HEK293 (cell line): ENCODE data around the gene IGFL3.
A peak's percentile ranks its signal among the peaks of the same experiment; 100 is the strongest.

Source experiments
- CTCF ChIA-PET: fragments of 350-600 bp; formaldehyde crosslinking; extraction: SDS; loops from one replicate; lab custom pipeline; 2021; ENCODE audit warnings: antibody characterized with exemption; lab: Yijun Ruan, JAX
- POLR2A ChIA-PET: fragments of 300-600 bp; formaldehyde crosslinking; extraction: SDS; loops from one replicate; lab custom pipeline; 2020; ENCODE audit warnings: antibody characterized with exemption, inconsistent platforms; lab: Yijun Ruan, JAX
- H3K27ac ChIP-seq: fragments of 200-500 bp; sonication (Bioruptor generic); 2 replicates; pipeline ENCODE4 v1.5.1; 2014; ENCODE audit warnings: low read depth, low read length, control low read depth, inconsistent platforms; ENCODE audit errors: extremely low read depth
- H3K36me3 ChIP-seq, 2 experiments: fragments of 200-500 bp in 1 of 2; sonication (Bioruptor generic) in 1 of 2; 1 replicate in 1 of 2; 2 replicates in 1 of 2; pipeline ENCODE4 v1.5.1; 2014 to 2017; ENCODE audit warnings: inconsistent platforms in 2 of 2, low read length in 2 of 2; ENCODE audit not compliant: control insufficient read depth in 2 of 2, insufficient read depth in 1 of 2
- H3K4me1 ChIP-seq: fragments of 200-500 bp; sonication (Bioruptor generic); 2 replicates; pipeline ENCODE4 v1.5.1; 2014; ENCODE audit warnings: mild to moderate bottlenecking, low read length, inconsistent platforms; ENCODE audit not compliant: control insufficient read depth, insufficient read depth
- H3K4me3 ChIP-seq: 2 replicates; pipeline ENCODE4 v1.5.1; 2011; ENCODE audit warnings: low read depth, mild to moderate bottlenecking, control low read depth, low read length, moderate library complexity
- H3K9me3 ChIP-seq: fragments of 200-500 bp; sonication (Bioruptor generic); 2 replicates; pipeline ENCODE4 v1.5.1; 2014; ENCODE audit warnings: low read depth, low read length, inconsistent platforms; ENCODE audit not compliant: control insufficient read depth, insufficient read depth
- FEZF1 ChIP-seq: fragments of 450-650 bp; formaldehyde crosslinking; IDR thresholded peaks from 2 replicates; pipeline ENCODE4 v1.5.1; 2016; ENCODE audit warnings: missing biosample characterization, missing genetic modification characterization
- GLI2 ChIP-seq: fragments of 450-650 bp; formaldehyde crosslinking; IDR thresholded peaks from 2 replicates; pipeline ENCODE4; 2017; ENCODE audit warnings: missing biosample characterization, missing genetic modification characterization, low read depth, borderline replicate concordance
- GLIS2 ChIP-seq: fragments of 450-650 bp; formaldehyde crosslinking; IDR thresholded peaks from 2 replicates; pipeline ENCODE4 v1.5.1; 2016; ENCODE audit warnings: missing biosample characterization, missing genetic modification characterization
- PATZ1 ChIP-seq: fragments of 450-650 bp; formaldehyde crosslinking; IDR thresholded peaks from 2 replicates; pipeline ENCODE4 v1.5.1; 2016; ENCODE audit warnings: missing biosample characterization, missing genetic modification characterization
- ZBTB11 ChIP-seq: fragments of 450-650 bp; formaldehyde crosslinking; conservative IDR thresholded peaks from 2 replicates; pipeline ENCODE4 v1.5.1; 2016; ENCODE audit warnings: low read depth, missing biosample characterization, missing genetic modification characterization
- ZBTB20 ChIP-seq: fragments of 450-650 bp; formaldehyde crosslinking; IDR thresholded peaks from 2 replicates; pipeline ENCODE4 v1.5.1; 2016; ENCODE audit warnings: missing biosample characterization, missing genetic modification characterization
- ZBTB6 ChIP-seq: fragments of 450-650 bp; formaldehyde crosslinking; IDR thresholded peaks from 2 replicates; pipeline ENCODE4 v1.5.1; 2017; ENCODE audit warnings: missing biosample characterization, missing genetic modification characterization
- ZBTB8A ChIP-seq: fragments of 450-650 bp; formaldehyde crosslinking; IDR thresholded peaks from 2 replicates; pipeline ENCODE4 v1.5.1; 2016; ENCODE audit warnings: missing biosample characterization, missing genetic modification characterization
- ZIC2 ChIP-seq: fragments of 450-650 bp; formaldehyde crosslinking; IDR thresholded peaks from 2 replicates; pipeline ENCODE4 v1.5.1; 2016; ENCODE audit warnings: missing biosample characterization, missing genetic modification characterization
- ZNF140 ChIP-seq: fragments of 450-650 bp; formaldehyde crosslinking; IDR thresholded peaks from 2 replicates; pipeline ENCODE4 v1.5.1; 2016; ENCODE audit warnings: missing biosample characterization, missing genetic modification characterization
- ZNF366 ChIP-seq: fragments of 450-650 bp; formaldehyde crosslinking; conservative IDR thresholded peaks from 2 replicates; pipeline ENCODE4 v1.5.1; 2016; ENCODE audit warnings: missing biosample characterization, missing genetic modification characterization
- ZNF394 ChIP-seq: fragments of 450-650 bp; formaldehyde crosslinking; IDR thresholded peaks from 2 replicates; pipeline ENCODE4 v1.5.1; 2016; ENCODE audit warnings: missing biosample characterization, missing genetic modification characterization, mild to moderate bottlenecking, moderate library complexity, borderline replicate concordance
- ZNF423 ChIP-seq: fragments of 450-650 bp; formaldehyde crosslinking; IDR thresholded peaks from 2 replicates; pipeline ENCODE4 v1.5.1; 2016; ENCODE audit warnings: missing biosample characterization, missing genetic modification characterization
- ZNF473 ChIP-seq: fragments of 450-650 bp; formaldehyde crosslinking; IDR thresholded peaks from 2 replicates; pipeline ENCODE4 v1.5.1; 2017; ENCODE audit warnings: missing biosample characterization, missing genetic modification characterization
- ZNF501 ChIP-seq: fragments of 450-650 bp; formaldehyde crosslinking; IDR thresholded peaks from 2 replicates; pipeline ENCODE4 v1.5.1; 2016; ENCODE audit warnings: missing biosample characterization, missing genetic modification characterization
- ZNF561 ChIP-seq: fragments of 450-650 bp; IDR thresholded peaks from 2 replicates; pipeline ENCODE4 v1.5.1; 2018; ENCODE audit warnings: missing biosample characterization, missing genetic modification characterization, borderline replicate concordance
- ZNF747 ChIP-seq: fragments of 450-650 bp; formaldehyde crosslinking; IDR thresholded peaks from 2 replicates; pipeline ENCODE4 v1.5.1; 2016; ENCODE audit warnings: missing biosample characterization, missing genetic modification characterization
- ZNF777 ChIP-seq: fragments of 450-650 bp; formaldehyde crosslinking; IDR thresholded peaks from 2 replicates; pipeline ENCODE4 v1.5.1; 2017; ENCODE audit warnings: missing biosample characterization, missing genetic modification characterization, borderline replicate concordance
- ZNF791 ChIP-seq: fragments of 450-650 bp; formaldehyde crosslinking; IDR thresholded peaks from 2 replicates; pipeline ENCODE4 v1.5.1; 2016; ENCODE audit warnings: missing biosample characterization, missing genetic modification characterization
- ZNF843 ChIP-seq: fragments of 450-650 bp; formaldehyde crosslinking; IDR thresholded peaks from 2 replicates; pipeline ENCODE4 v1.5.1; 2016; ENCODE audit warnings: missing biosample characterization, missing genetic modification characterization
- TF ChIP-seq, protein P1 (sequence below): fragments of 450-650 bp; formaldehyde crosslinking; IDR thresholded peaks from 2 replicates; pipeline ENCODE4 v1.5.1; 2016; ENCODE audit warnings: missing biosample characterization, missing genetic modification characterization

Gene IGFL3

GRCh38 chr19:46077815-46078167 lies 46.7 kb downstream of the IGFL3 start:
- TF ChIP-seq ZBTB8A (tag by site-specific recombination) (0 out of 2 replicates have a peak, but pooled peaks have one; percentile 7), ZNF843 (tag by site-specific recombination) (0 out of 2 replicates have a peak, but pooled peaks have one; percentile 6), ZNF791 (no peak), ZNF473 (tag by site-specific recombination) (no peak), ZNF366 (tag by site-specific recombination) (0 out of 2 replicates have a peak, but pooled peaks have one; percentile 35)
- ChIA-PET CTCF (interaction anchor here (0.5 to 8.5 kb wide), 97 partner anchors 8 to 706 kb away, joined by 3 to 625 read pairs (median 4); partner anchors contain the start of genes FOXA3, IGFL1, IGFL3 and IGFL4), POLR2A (interaction anchor here (0.5 to 2.3 kb wide), 7 partner anchors 9 to 185 kb away, joined by 4 to 12 read pairs (median 5); partner anchors contain the start of gene IGFL4)
- no peak overlapping the region for H3K27ac ChIP-seq
- H3K4me1 ChIP-seq: peaks cover 5% of the 10 kb centered on the region
- no peaks in the 10 kb centered on the region for H3K36me3 ChIP-seq
- H3K4me3 ChIP-seq: no peak overlapping the region
- H3K9me3 ChIP-seq: no peaks in the 10 kb centered on the region

GRCh38 chr19:46076951-46077814 lies 47.3 kb downstream of the IGFL3 start:
- H3K27ac ChIP-seq: no peak overlapping the region; the same call in 1 of the 2 replicates
- H3K4me3 ChIP-seq: peak overlapping the region; percentile 47
- H3K36me3 ChIP-seq: no peaks in the 10 kb centered on the region
- H3K4me1 ChIP-seq: peaks cover 5% of the 10 kb centered on the region
- ChIA-PET CTCF (interaction anchor here (0.6 to 8.5 kb wide), 54 partner anchors 10 to 901 kb away, joined by 3 to 625 read pairs (median 4); partner anchors contain the start of genes CCDC61, FOXA3, IGFL2 and IGFL3), POLR2A (interaction anchor here (0.5 to 2.3 kb wide), 8 partner anchors 9 to 191 kb away, joined by 3 to 12 read pairs (median 5); partner anchors contain the start of genes IGFL4 and IRF2BP1)
- H3K9me3 ChIP-seq: no peaks in the 10 kb centered on the region
- TF ChIP-seq GLIS2 (tag by site-specific recombination) (peak; percentile 90), ZNF561 (tag by site-specific recombination) (peak; percentile 92), GLI2 (tag by site-specific recombination) (no peak), FEZF1 (0 out of 2 replicates have a peak, but pooled peaks have one; percentile 3), ZNF747 (no peak), ZBTB6 (tag by site-specific recombination) (peak; percentile 66; the same call in 1 of the 2 replicates), ZIC2 (tag by site-specific recombination) (peak; percentile 84), ZNF791 (no peak), ZNF843 (tag by site-specific recombination) (0 out of 2 replicates have a peak, but pooled peaks have one; percentile 25), PATZ1 (peak; percentile 77), ZNF394 (tag by site-specific recombination) (0 out of 2 replicates have a peak, but pooled peaks have one; percentile 43), ZNF140 (tag by site-specific recombination) (no peak), ZNF423 (peak; percentile 66; the same call in 1 of the 2 replicates), ZBTB20 (peak; percentile 36; the same call in 1 of the 2 replicates), ZNF501 (no peak), ZBTB11 (tag by site-specific recombination) (peak; percentile 19; the same call in 1 of the 2 replicates), ZNF777 (tag by site-specific recombination) (peak; percentile 64)
- TF ChIP-seq, protein P1, sequence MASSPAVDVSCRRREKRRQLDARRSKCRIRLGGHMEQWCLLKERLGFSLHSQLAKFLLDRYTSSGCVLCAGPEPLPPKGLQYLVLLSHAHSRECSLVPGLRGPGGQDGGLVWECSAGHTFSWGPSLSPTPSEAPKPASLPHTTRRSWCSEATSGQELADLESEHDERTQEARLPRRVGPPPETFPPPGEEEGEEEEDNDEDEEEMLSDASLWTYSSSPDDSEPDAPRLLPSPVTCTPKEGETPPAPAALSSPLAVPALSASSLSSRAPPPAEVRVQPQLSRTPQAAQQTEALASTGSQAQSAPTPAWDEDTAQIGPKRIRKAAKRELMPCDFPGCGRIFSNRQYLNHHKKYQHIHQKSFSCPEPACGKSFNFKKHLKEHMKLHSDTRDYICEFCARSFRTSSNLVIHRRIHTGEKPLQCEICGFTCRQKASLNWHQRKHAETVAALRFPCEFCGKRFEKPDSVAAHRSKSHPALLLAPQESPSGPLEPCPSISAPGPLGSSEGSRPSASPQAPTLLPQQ (tag by site-specific recombination): peak; percentile 47
